ENCODE measurements around the gene ITGA5. TPM values are rescaled to one million over a fixed set of nuclear protein-coding genes. Genes with fewer than 3 reads are reported as not detected.

ITGA5 gene
- total and polyA plus RNA-seq, 7 donors = 13.7 to 244 (median 39.7) TPM

DNA sequence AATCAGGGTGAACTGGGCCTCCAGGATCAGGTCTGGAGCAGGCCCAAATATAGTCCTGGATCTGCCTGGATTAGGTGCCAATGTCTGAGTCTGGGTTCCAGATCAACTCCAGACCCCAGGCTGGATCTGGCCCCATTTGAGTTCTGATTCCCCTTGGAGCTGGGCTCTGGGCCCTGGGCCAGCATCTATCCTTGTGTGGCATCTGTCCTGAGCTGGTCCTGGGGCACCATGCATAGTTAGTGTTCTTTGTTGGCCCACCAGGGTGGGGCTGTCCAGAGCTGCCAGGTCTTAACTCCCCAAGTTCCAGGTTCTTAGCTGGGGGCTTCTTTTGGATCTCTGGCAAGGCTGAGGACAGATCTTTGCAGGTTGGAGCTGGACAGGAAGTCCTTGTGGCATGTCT is 23.5 kb downstream of the ITGA5 start:
- DNase-seq (no peak), ATAC-seq (no peak)
- Histone ChIP-seq H3K36me3 (ENCODE audit: insufficient read depth in 1 of 2, low read depth in 1 of 2) (peaks cover 7 to 61% of the 10 kb centered on the region in 2 donors), H3K4me1 (no peaks in the 10 kb centered on the region), H3K27ac (no peak overlapping the region), H3K9me3 (no peaks in the 10 kb centered on the region), H3K4me3 (no peak overlapping the region), H3K27me3 (ENCODE audit: insufficient read depth in 3 of 3, low read length in 2 of 3) (no peaks in the 10 kb centered on the region)
- intact Hi-C loops (cut with DNase I) = no loop called here
- TF ChIP-seq, protein P1, sequence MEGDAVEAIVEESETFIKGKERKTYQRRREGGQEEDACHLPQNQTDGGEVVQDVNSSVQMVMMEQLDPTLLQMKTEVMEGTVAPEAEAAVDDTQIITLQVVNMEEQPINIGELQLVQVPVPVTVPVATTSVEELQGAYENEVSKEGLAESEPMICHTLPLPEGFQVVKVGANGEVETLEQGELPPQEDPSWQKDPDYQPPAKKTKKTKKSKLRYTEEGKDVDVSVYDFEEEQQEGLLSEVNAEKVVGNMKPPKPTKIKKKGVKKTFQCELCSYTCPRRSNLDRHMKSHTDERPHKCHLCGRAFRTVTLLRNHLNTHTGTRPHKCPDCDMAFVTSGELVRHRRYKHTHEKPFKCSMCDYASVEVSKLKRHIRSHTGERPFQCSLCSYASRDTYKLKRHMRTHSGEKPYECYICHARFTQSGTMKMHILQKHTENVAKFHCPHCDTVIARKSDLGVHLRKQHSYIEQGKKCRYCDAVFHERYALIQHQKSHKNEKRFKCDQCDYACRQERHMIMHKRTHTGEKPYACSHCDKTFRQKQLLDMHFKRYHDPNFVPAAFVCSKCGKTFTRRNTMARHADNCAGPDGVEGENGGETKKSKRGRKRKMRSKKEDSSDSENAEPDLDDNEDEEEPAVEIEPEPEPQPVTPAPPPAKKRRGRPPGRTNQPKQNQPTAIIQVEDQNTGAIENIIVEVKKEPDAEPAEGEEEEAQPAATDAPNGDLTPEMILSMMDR (IDR thresholded peaks at IDR 0.05) = no peak

DNA sequence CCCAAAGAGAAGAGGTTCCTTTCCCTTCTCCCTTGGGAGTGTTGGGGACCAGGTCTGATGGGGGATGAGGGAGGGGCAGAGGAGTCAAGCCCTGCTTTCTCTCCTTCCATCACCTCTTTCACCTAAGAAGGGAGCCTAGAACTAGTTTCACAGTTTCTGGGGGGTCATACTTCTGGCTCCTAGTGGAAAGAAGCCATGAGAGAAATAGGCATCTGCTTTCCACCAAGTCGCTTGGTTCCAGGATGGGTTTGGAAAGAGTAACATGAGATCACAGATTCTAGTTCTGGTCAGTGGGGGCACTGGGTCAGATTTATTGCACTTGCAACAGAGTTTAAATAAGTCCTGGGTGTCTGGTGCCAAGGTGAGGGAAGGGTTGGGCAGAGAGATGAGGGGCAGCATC is 24.1 kb downstream of the ITGA5 start:
- TF ChIP-seq, protein P1 (IDR thresholded peaks at IDR 0.05) = no peak
- 28 to 53% (median 38%) methylated on average over 1 of the region's 1 CpG for WGBS, 3 donors
- intact Hi-C loops (cut with DNase I) = no loop called here
- H3K4me1 ChIP-seq = no peaks in the 10 kb centered on the region
- no peak for DNase-seq
- no peak overlapping the region for H3K4me3 ChIP-seq
- H3K27ac ChIP-seq = no peak overlapping the region
- no peaks in the 10 kb centered on the region for H3K9me3 ChIP-seq
- no peaks in the 10 kb centered on the region for H3K27me3 ChIP-seq (ENCODE audit: insufficient read depth in 3 of 3, low read length in 2 of 3)
- ATAC-seq = no peak
- H3K36me3 ChIP-seq (ENCODE audit: insufficient read depth in 1 of 2, low read depth in 1 of 2) = peaks cover 7 to 55% of the 10 kb centered on the region in 2 donors

DNA sequence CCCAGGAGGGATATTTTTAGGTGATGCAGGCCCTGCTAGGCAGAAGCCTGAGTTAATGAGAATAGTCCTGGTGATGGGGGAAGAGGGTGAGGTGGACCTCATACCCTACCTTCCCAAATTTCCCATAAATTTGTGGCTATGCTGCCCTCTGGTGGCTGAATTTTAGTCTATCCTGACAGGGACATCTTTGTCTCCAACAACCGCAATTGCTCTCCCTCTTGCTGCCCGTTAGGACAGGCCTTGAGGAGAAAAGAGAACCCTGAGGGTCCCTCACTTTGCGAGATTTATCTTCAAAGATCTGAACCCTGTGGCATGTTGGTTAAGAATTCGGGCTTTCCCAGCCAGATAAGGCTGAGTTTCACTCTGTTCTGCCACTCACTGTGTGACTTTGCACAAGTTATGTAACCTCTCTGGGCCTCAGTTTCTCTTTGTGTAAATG is 24.8 kb downstream of the ITGA5 start:
- WGBS, 3 donors = 35 to 64% (median 42%) methylated on average over 4 of the region's 4 CpGs
- intact Hi-C loops (cut with DNase I) = no loop called here
- TF ChIP-seq, protein P1 (IDR thresholded peaks at IDR 0.05) = peak; percentile 68
- Histone ChIP-seq H3K27ac (no peak overlapping the region), H3K9me3 (no peaks in the 10 kb centered on the region), H3K27me3 (ENCODE audit: insufficient read depth in 3 of 3, low read length in 2 of 3) (no peaks in the 10 kb centered on the region), H3K4me1 (no peaks in the 10 kb centered on the region), H3K36me3 (ENCODE audit: insufficient read depth in 1 of 2, low read depth in 1 of 2) (peaks cover 7 to 51% of the 10 kb centered on the region in 2 donors), H3K4me3 (no peak overlapping the region)
- ATAC-seq = peak; percentile 48 to 71 (median 54)
- no peak for DNase-seq

DNA sequence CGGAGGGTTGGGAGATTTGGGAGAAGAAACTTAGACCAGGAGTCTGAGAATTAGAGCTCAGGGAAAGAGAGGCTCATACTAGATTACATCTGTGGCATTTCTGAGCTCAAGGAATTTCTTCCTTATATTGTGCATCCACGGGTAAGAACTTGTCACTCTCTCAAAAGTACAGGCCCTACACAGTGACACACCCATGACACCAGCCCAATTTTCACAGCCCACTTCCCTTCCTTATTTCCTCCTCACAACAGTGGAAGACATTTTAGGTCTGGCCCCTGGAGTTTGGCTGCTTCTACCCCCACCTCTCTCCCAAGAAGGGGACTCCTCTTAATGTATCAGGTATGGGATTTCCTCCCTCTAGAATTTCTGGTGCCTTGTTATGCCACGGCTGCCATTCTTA is 25.3 kb downstream of the ITGA5 start:
- ATAC-seq (no peak), DNase-seq (no peak)
- intact Hi-C loops (cut with DNase I) = no loop called here
- H3K36me3 ChIP-seq (ENCODE audit: insufficient read depth in 1 of 2, low read depth in 1 of 2) = peaks cover 7 to 46% of the 10 kb centered on the region in 2 donors
- no peaks in the 10 kb centered on the region for H3K9me3 ChIP-seq
- H3K4me1 ChIP-seq = no peaks in the 10 kb centered on the region
- no peak overlapping the region for H3K27ac ChIP-seq
- TF ChIP-seq, protein P1 (IDR thresholded peaks at IDR 0.05) = no peak
- WGBS, 3 donors = 62 to 80% (median 74%) methylated on average over 3 of the region's 3 CpGs
- no peak overlapping the region for H3K4me3 ChIP-seq
- no peaks in the 10 kb centered on the region for H3K27me3 ChIP-seq (ENCODE audit: insufficient read depth in 3 of 3, low read length in 2 of 3)

DNA sequence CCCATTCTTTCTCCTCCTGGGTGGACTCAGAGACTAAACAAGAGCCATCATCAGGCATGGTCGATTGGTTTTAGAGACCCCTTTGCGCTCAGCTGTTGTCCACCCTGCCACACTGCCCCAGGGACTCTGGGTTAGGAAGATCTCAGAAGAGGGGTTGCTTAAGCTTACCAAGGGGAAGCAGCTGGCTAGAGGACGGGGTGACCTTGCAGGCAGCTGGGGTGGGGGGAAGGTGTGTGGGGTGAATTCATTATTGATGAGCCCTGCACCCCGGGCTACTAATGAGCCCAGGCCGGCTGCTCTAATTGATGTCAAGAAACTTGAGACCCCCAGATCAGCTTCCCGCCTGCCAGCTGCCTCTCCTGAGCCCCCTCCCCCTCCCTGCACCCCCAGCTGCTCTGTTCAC is 25.9 kb downstream of the ITGA5 start:
- no peak overlapping the region for H3K4me3 ChIP-seq
- intact Hi-C loops (cut with DNase I) = no loop called here
- H3K4me1 ChIP-seq = no peaks in the 10 kb centered on the region
- DNase-seq (peak in 1 of 2 donors; percentile 54), ATAC-seq (no peak)
- TF ChIP-seq, protein P1 (IDR thresholded peaks at IDR 0.05) = no peak
- WGBS, 3 donors = 55 to 67% (median 61%) methylated on average over 5 to 6 of the region's 6 CpGs
- H3K9me3 ChIP-seq = no peaks in the 10 kb centered on the region
- H3K36me3 ChIP-seq (ENCODE audit: insufficient read depth in 1 of 2, low read depth in 1 of 2) = peaks cover 7 to 41% of the 10 kb centered on the region in 2 donors
- H3K27me3 ChIP-seq (ENCODE audit: insufficient read depth in 3 of 3, low read length in 2 of 3) = no peaks in the 10 kb centered on the region
- H3K27ac ChIP-seq = no peak overlapping the region
